H1 (cell line): ENCODE measurements around the gene RHOH. TPM values are rescaled to one million over a fixed set of nuclear protein-coding genes. Genes with fewer than 3 reads are reported as not detected.
A peak's percentile ranks its signal among the peaks of the same experiment; 100 is the strongest.

Experiments used
- CTCF ChIA-PET: fragments of 300-600 bp; sonication (Branson Sonifier 250); formaldehyde crosslinking; loops from one replicate; lab custom pipeline; 2021; ENCODE audit not compliant: partially characterized antibody; lab: Charles Lee
- POLR2A ChIA-PET: fragments of 300-600 bp; sonication (Branson Sonifier 250); formaldehyde crosslinking; loops from one replicate; lab custom pipeline; 2021; ENCODE audit warnings: inconsistent platforms; ENCODE audit not compliant: partially characterized antibody; lab: Charles Lee
- DNase-seq, 2 experiments: peaks; one replicate each; pipeline versions ENCODE4 v3.0.0 to v3.0.0-alpha.2; 2010 to 2022; ENCODE audit warnings: low spot score in 2 of 2, low read depth in 1 of 2, mixed read lengths in 1 of 2
- FAIRE-seq: peaks from 2 replicates; lab custom pipeline; 2011; peaks lifted over from hg19 to GRCh38; lab: Jason Lieb, UNC
- H2AFZ ChIP-seq: 2 replicates; pipeline ENCODE4 v1.8.1; 2012; ENCODE audit warnings: low read length, inconsistent platforms
- H2AK5ac ChIP-seq: 2 replicates; pipeline ENCODE4 v1.6.1; 2013; ENCODE audit warnings: low read depth, low read length
- H2BK120ac ChIP-seq: replicated peaks from 2 replicates; pipeline ENCODE3; 2013; ENCODE audit warnings: low read depth, low read length, inconsistent platforms
- H2BK12ac ChIP-seq: 2 replicates; pipeline ENCODE4 v1.6.1; 2013; ENCODE audit warnings: low read depth, low read length
- H2BK15ac ChIP-seq: 2 replicates; pipeline ENCODE4 v1.6.1; 2013; ENCODE audit warnings: low read length
- H2BK20ac ChIP-seq: 2 replicates; pipeline ENCODE4 v1.6.1; 2013; ENCODE audit warnings: low read length
- H2BK5ac ChIP-seq: 2 replicates; pipeline ENCODE4 v1.6.1; 2013; ENCODE audit warnings: low read depth, low read length
- H3K14ac ChIP-seq: 2 replicates; pipeline ENCODE4 v1.6.1; 2013; ENCODE audit warnings: inconsistent platforms; ENCODE audit not compliant: insufficient read length
- H3K18ac ChIP-seq: 2 replicates; pipeline ENCODE4 v1.6.1; 2013; ENCODE audit warnings: low read length; ENCODE audit errors: extremely low read depth
- H3K23ac ChIP-seq: 2 replicates; pipeline ENCODE4 v1.6.1; 2013; ENCODE audit warnings: inconsistent platforms; ENCODE audit not compliant: insufficient read length
- H3K23me2 ChIP-seq: 2 replicates; pipeline ENCODE4 v1.6.1; 2013; ENCODE audit warnings: low read depth, low read length
- H3K27ac ChIP-seq: 2 replicates; pipeline ENCODE4 v1.6.1; 2011; ENCODE audit warnings: low read depth, low read length, inconsistent platforms
- H3K27me3 ChIP-seq, 4 experiments: replicated peaks in 1 of 4; 1 replicate in 1 of 4; 2 replicates in 3 of 4; pipeline versions ENCODE4 v1.6.1 to v1.8.1; 2011 to 2013; ENCODE audit warnings: low read length in 3 of 4, mild to moderate bottlenecking in 3 of 4, inconsistent platforms in 2 of 4, mixed read lengths in 2 of 4, moderate library complexity in 1 of 4; ENCODE audit not compliant: control insufficient read depth in 3 of 4, insufficient read depth in 3 of 4; ENCODE audit errors: extremely low read depth in 1 of 4
- H3K36me3 ChIP-seq, 4 experiments: 2 replicates each; pipeline versions ENCODE4 v1.6.1 to v1.8.1; 2011 to 2013; ENCODE audit warnings: mild to moderate bottlenecking in 4 of 4, low read length in 3 of 4, moderate library complexity in 2 of 4, control low read depth in 1 of 4, inconsistent platforms in 1 of 4; ENCODE audit not compliant: insufficient read depth in 4 of 4, control insufficient read depth in 2 of 4
- H3K4ac ChIP-seq: replicated peaks from 2 replicates; pipeline ENCODE3; 2013; ENCODE audit warnings: low read length, low read depth, mixed read lengths, inconsistent platforms; ENCODE audit not compliant: insufficient read length
- H3K4me1 ChIP-seq, 4 experiments: replicated peaks in 1 of 4; 1 replicate in 1 of 4; 2 replicates in 3 of 4; pipeline versions ENCODE4 v1.6.1 to v1.8.1; 2011 to 2013; ENCODE audit warnings: low read length in 3 of 4, inconsistent platforms in 2 of 4, mixed read lengths in 1 of 4; ENCODE audit not compliant: insufficient read depth in 4 of 4, control insufficient read depth in 3 of 4
- H3K4me2 ChIP-seq, 2 experiments: 2 replicates each; pipeline versions ENCODE4 v1.6.1 to v1.8.1; 2011 to 2013; ENCODE audit warnings: low read depth in 2 of 2, low read length in 2 of 2, control low read depth in 1 of 2, inconsistent platforms in 1 of 2, mild to moderate bottlenecking in 1 of 2; ENCODE audit not compliant: insufficient read depth in 1 of 2
- H3K4me3 ChIP-seq, 4 experiments: fragments of 200-600, 300-600 bp in 1 of 4; sonication (generic), shearing (Covaris generic), sonication (Bioruptor Twin) in 1 of 4; 2 replicates each; pipeline versions ENCODE4 v1.5.1 to v1.8.1; 2011 to 2016; ENCODE audit warnings: low read length in 4 of 4, low read depth in 3 of 4, control low read depth in 2 of 4, inconsistent platforms in 2 of 4, mild to moderate bottlenecking in 2 of 4, mixed read lengths in 1 of 4, moderate library complexity in 1 of 4; ENCODE audit not compliant: insufficient read depth in 2 of 4; ENCODE audit errors: extremely low read depth in 1 of 4
- H3K56ac ChIP-seq: replicated peaks from 2 replicates; pipeline ENCODE3; 2013; ENCODE audit warnings: low read depth, mild to moderate bottlenecking, mixed read lengths, low read length, inconsistent platforms; ENCODE audit not compliant: insufficient read length
- H3K79me1 ChIP-seq: 2 replicates; pipeline ENCODE4 v1.6.1; 2013; ENCODE audit warnings: low read depth, low read length, control low read depth
- H3K79me2 ChIP-seq, 2 experiments: 2 replicates each; pipeline versions ENCODE4 v1.6.1 to v1.8.1; 2012 to 2013; ENCODE audit warnings: low read length in 2 of 2, mild to moderate bottlenecking in 2 of 2, inconsistent platforms in 1 of 2; ENCODE audit not compliant: insufficient read depth in 2 of 2, control insufficient read depth in 1 of 2
- H3K9ac ChIP-seq, 4 experiments: replicated peaks in 1 of 4; 1 replicate in 1 of 4; 2 replicates in 3 of 4; pipeline versions ENCODE4 v1.6.1 to v1.8.1; 2011 to 2013; ENCODE audit warnings: low read depth in 3 of 4, low read length in 3 of 4, control low read depth in 2 of 4, mild to moderate bottlenecking in 2 of 4, moderate library complexity in 2 of 4, inconsistent platforms in 1 of 4; ENCODE audit errors: extremely low read depth in 1 of 4
- H3K9me3 ChIP-seq, 2 experiments: 2 replicates each; pipeline versions ENCODE4 v1.6.1 to v1.8.1; 2012 to 2013; ENCODE audit warnings: mild to moderate bottlenecking in 2 of 2, moderate library complexity in 2 of 2, control low read depth in 1 of 2, inconsistent platforms in 1 of 2, low read depth in 1 of 2, low read length in 1 of 2, mixed read lengths in 1 of 2; ENCODE audit not compliant: insufficient read depth in 2 of 2
- H4K20me1 ChIP-seq, 2 experiments: replicated peaks in 1 of 2; 2 replicates each; pipeline versions ENCODE3 to v1.8.1; 2011 to 2013; ENCODE audit warnings: inconsistent platforms in 2 of 2, low read length in 2 of 2, mild to moderate bottlenecking in 1 of 2; ENCODE audit not compliant: insufficient read depth in 2 of 2, control insufficient read depth in 1 of 2
- H4K5ac ChIP-seq: 2 replicates; pipeline ENCODE4 v1.6.1; 2013; ENCODE audit warnings: low read length, low read depth, mixed read lengths, inconsistent platforms; ENCODE audit not compliant: insufficient read length
- H4K8ac ChIP-seq: 2 replicates; pipeline ENCODE4 v1.8.0; 2013; ENCODE audit warnings: mild to moderate bottlenecking, moderate library complexity, low read length, inconsistent platforms; ENCODE audit not compliant: insufficient read depth; ENCODE audit errors: extremely low read depth
- H4K91ac ChIP-seq: replicated peaks from 2 replicates; pipeline ENCODE3; 2013; ENCODE audit warnings: low read length, mixed read lengths, inconsistent platforms; ENCODE audit not compliant: insufficient read length
- CBX5 ChIP-seq: fragments of 300-800, 300-1000 bp; sonication (generic); IDR thresholded peaks from 2 replicates; pipeline ENCODE4 v1.7.1; 2016; ENCODE audit warnings: antibody characterized with exemption, low read length, low read depth
- CBX8 ChIP-seq: fragments of 300-800, 300-1000 bp; sonication (generic); IDR thresholded peaks from 2 replicates; pipeline ENCODE4 v1.7.1; 2016; ENCODE audit warnings: low read depth, low read length, borderline replicate concordance
- TAF1 ChIP-seq: IDR thresholded peaks from 2 replicates; pipeline ENCODE4 v1.6.1; 2011; ENCODE audit warnings: mild to moderate bottlenecking, low read depth, low read length
- WGBS, 2 experiments: shearing (Covaris generic) in 1 of 2; methylation state at CpG; one replicate each; pipeline versions ENCODE4 v1.1.6 to v1.1.7; 2013 to 2015; ENCODE audit warnings: low lambda C conversion rate in 2 of 2, mixed read lengths in 2 of 2, inconsistent platforms in 1 of 2, low coverage in 1 of 2, missing lambda C conversion rate in 1 of 2; ENCODE audit not compliant: insufficient replicate concordance in 2 of 2, insufficient coverage in 1 of 2, insufficient read length in 1 of 2; ENCODE audit errors: extremely low coverage in 1 of 2, missing lambda C conversion rate in 1 of 2; 5-methylcytosine and 5-hydroxymethylcytosine counted together
- polyA plus RNA-seq, 7 experiments: library from polyadenylated mRNA; depleted of rRNA in 3 of 7; stranded (reverse) in 5 of 7; unstranded in 2 of 7; fragments of >200 nt in 5 of 7; fragments of 200-250 nt in 2 of 7; gene quantifications; 1 replicate in 5 of 7; 2 replicates in 1 of 7; 4 replicates in 1 of 7; pipeline versions ENCODE4 v1.2.1 to v1.2.3, GENCODE V29; 2011 to 2013; ENCODE audit warnings: missing spikeins in 2 of 7, mixed read lengths in 2 of 7
- total RNA-seq: library from RNA; stranded (reverse); fragmentation: NEBNext Ultra II Directional; extraction: Animal tissue kit (Norgen Biotek cat#: 25700); gene quantifications from 2 replicates; pipeline ENCODE4 v1.2.1, GENCODE V29; 2021

RHOH gene
- total and polyA plus RNA-seq, 2 of the 8 experiments (the other 6 are each of a cell fraction or from before 2014, with no cell fraction given), result 5.9 to 6.9 TPM

DNA sequence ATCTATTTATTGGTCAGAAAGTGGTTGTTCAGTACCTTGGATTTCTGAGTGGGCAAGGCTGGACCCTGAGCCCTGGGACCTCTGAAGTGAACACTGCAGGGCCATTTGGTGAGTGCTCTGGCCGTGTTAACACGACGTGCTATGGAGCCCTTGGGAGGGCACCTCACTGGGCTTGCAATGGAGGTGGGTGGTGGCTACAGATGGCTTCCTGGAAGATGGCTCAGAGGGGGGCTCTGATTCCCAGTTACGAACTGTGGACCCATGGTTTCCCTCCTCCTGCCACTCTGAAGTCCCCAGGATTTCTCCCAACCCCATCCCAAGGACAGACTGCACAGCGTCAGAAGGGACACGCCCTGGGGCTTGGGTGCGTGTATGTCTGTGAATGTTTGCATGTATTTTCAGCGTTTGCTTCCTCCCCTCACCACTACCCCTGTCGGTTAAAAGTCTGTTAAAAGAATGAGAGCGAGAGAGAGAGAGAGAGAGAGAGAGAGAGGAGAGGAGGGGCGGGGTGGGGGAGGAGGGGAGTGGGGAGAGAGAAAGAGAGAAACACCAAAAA, 3.7 kb upstream of the RHOH start:
- 65% methylated on average over 8 of the region's 11 CpGs; no CpG with 5 or more reads in 1 of the 2 experiments for WGBS, 2 experiments
- H2BK5ac ChIP-seq, result peak overlapping the region; percentile 56; the same call in 1 of the 2 replicates
- no peak overlapping the region for H3K23ac ChIP-seq
- H4K8ac ChIP-seq, result peak overlapping the region; percentile 20
- H3K23me2 ChIP-seq, result no peaks in the 10 kb centered on the region
- no peak overlapping the region for H2AK5ac ChIP-seq
- peak overlapping the region; percentile 51; the same call in 1 of the 2 replicates for H2BK12ac ChIP-seq
- H3K36me3 ChIP-seq, result no peaks in the 10 kb centered on the region
- no peak overlapping the region for H3K27ac ChIP-seq
- DNase-seq (peak in 1 of 2 experiments; percentile 42), FAIRE-seq (no peak)
- H4K20me1 ChIP-seq, result no peaks in the 10 kb centered on the region
- no peak overlapping the region for H3K14ac ChIP-seq
- no peak overlapping the region for H2BK15ac ChIP-seq
- H4K91ac ChIP-seq, result peak overlapping the region; percentile 49
- H3K9me3 ChIP-seq, result no peaks in the 10 kb centered on the region
- H2AFZ ChIP-seq, result peak overlapping the region; percentile 21; the same call in 1 of the 2 replicates
- ChIA-PET CTCF (interaction anchor here (0.6 to 1.7 kb wide), 3 partner anchors 18 to 124 kb away, joined by 3 to 5 read pairs (median 3); no protein-coding TSS in a partner anchor), POLR2A (interaction anchor here (1.0 to 1.4 kb wide), 2 partner anchors 117 to 137 kb away, joined by 3 to 4 read pairs; partner anchors contain the start of gene N4BP2)
- no peaks in the 10 kb centered on the region for H3K27me3 ChIP-seq
- no peak overlapping the region for H3K4me3 ChIP-seq
- H3K79me1 ChIP-seq, result no peaks in the 10 kb centered on the region
- H3K4me1 ChIP-seq, result peaks cover 6 to 26% (median 17%) of the 10 kb centered on the region in 4 experiments
- H3K18ac ChIP-seq, result peak overlapping the region; percentile 63; the same call in 1 of the 2 replicates
- peak overlapping the region; percentile 6 to 13; a peak in 1 of 4 replicates for H3K4me2 ChIP-seq
- no peak overlapping the region for H2BK120ac ChIP-seq
- H3K4ac ChIP-seq, result no peak overlapping the region
- no peak overlapping the region for H3K56ac ChIP-seq
- no peak overlapping the region for H3K9ac ChIP-seq
- H3K79me2 ChIP-seq, result peaks cover 0 to 2% of the 10 kb centered on the region in 2 experiments; a peak in 1 of 4 replicates
- H4K5ac ChIP-seq, result peak overlapping the region; percentile 24
- peak overlapping the region; percentile 15; the same call in 1 of the 2 replicates for H2BK20ac ChIP-seq
- no peak for TF ChIP-seq CBX5
- TF ChIP-seq CBX8, result no peak
- TF ChIP-seq TAF1, result no peak
